H9 (cell line): ENCODE data around the gene CDH13. TPM values are rescaled to one million over a fixed set of nuclear protein-coding genes. Genes with fewer than 3 reads are reported as not detected.

Source experiments
- DNase-seq: peaks from one replicate; pipeline ENCODE4 v3.0.0-alpha.2; 2017
- H2AFZ ChIP-seq: one replicate; pipeline ENCODE4 v1.6.1; 2013; ENCODE audit warnings: mild to moderate bottlenecking, low read length, control low read depth, moderate library complexity
- H2AK5ac ChIP-seq: 2 replicates; pipeline ENCODE4 v1.6.1; 2013; ENCODE audit warnings: low read length, control low read depth, mixed read lengths; ENCODE audit not compliant: insufficient read length
- H2BK120ac ChIP-seq: one replicate; pipeline ENCODE4 v1.6.1; 2013; ENCODE audit warnings: low read depth, mild to moderate bottlenecking, low read length, control low read depth, inconsistent platforms; ENCODE audit not compliant: poor library complexity, severe bottlenecking
- H2BK12ac ChIP-seq: 2 replicates; pipeline ENCODE4 v1.6.1; 2013; ENCODE audit warnings: low read length, control low read depth, mixed read lengths, low read depth; ENCODE audit not compliant: insufficient read length
- H2BK15ac ChIP-seq: 2 replicates; pipeline ENCODE4 v1.6.1; 2013; ENCODE audit warnings: low read depth, low read length, control low read depth
- H2BK20ac ChIP-seq: one replicate; pipeline ENCODE4 v1.6.1; 2013; ENCODE audit warnings: low read depth, mild to moderate bottlenecking, low read length, control low read depth, inconsistent platforms; ENCODE audit not compliant: poor library complexity, severe bottlenecking
- H2BK5ac ChIP-seq: 2 replicates; pipeline ENCODE4 v1.6.1; 2013; ENCODE audit warnings: low read length, control low read depth, mixed read lengths; ENCODE audit not compliant: insufficient read length
- H3K14ac ChIP-seq: 2 replicates; pipeline ENCODE4 v1.6.1; 2013; ENCODE audit warnings: low read length, control low read depth; ENCODE audit not compliant: insufficient read depth
- H3K18ac ChIP-seq: 2 replicates; pipeline ENCODE4 v1.6.1; 2013; ENCODE audit warnings: low read depth, mild to moderate bottlenecking, mixed read lengths, low read length, control low read depth; ENCODE audit not compliant: insufficient read length
- H3K23ac ChIP-seq: 2 replicates; pipeline ENCODE4 v1.6.1; 2013; ENCODE audit warnings: low read length, control low read depth, mixed read lengths, low read depth; ENCODE audit not compliant: insufficient read length
- H3K23me2 ChIP-seq: 2 replicates; pipeline ENCODE4 v1.6.1; 2013; ENCODE audit warnings: low read depth, mild to moderate bottlenecking, mixed read lengths, low read length, control low read depth; ENCODE audit not compliant: insufficient read length, poor library complexity, severe bottlenecking
- H3K27ac ChIP-seq: 2 replicates; pipeline ENCODE4 v1.5.1; 2013; ENCODE audit warnings: low read length, control low read depth, mixed read lengths, low read depth; ENCODE audit not compliant: insufficient read length
- H3K27me3 ChIP-seq: 2 replicates; pipeline ENCODE4 v1.6.1; 2013; ENCODE audit warnings: low read length, control low read depth, inconsistent platforms; ENCODE audit not compliant: insufficient read depth
- H3K4ac ChIP-seq: 2 replicates; pipeline ENCODE4 v1.6.1; 2013; ENCODE audit warnings: low read depth, mild to moderate bottlenecking, control low read depth, inconsistent platforms, low read length, moderate library complexity
- H3K4me1 ChIP-seq: 2 replicates; pipeline ENCODE4 v1.6.1; 2013; ENCODE audit warnings: low read length, control low read depth, inconsistent platforms; ENCODE audit not compliant: insufficient read depth
- H3K4me2 ChIP-seq: 2 replicates; pipeline ENCODE4 v1.6.1; 2013; ENCODE audit warnings: low read length, control low read depth, mixed read lengths; ENCODE audit not compliant: insufficient read length, insufficient read depth
- H3K56ac ChIP-seq: 2 replicates; pipeline ENCODE4 v1.6.1; 2013; ENCODE audit warnings: low read depth, mild to moderate bottlenecking, mixed read lengths, low read length, control low read depth; ENCODE audit not compliant: insufficient read length
- H3K79me1 ChIP-seq: 2 replicates; pipeline ENCODE4 v1.6.1; 2013; ENCODE audit warnings: low read depth, mild to moderate bottlenecking, moderate library complexity, low read length, control low read depth, inconsistent platforms; ENCODE audit not compliant: insufficient read depth, poor library complexity, severe bottlenecking
- H3K79me2 ChIP-seq: 2 replicates; pipeline ENCODE4 v1.6.1; 2013; ENCODE audit warnings: low read length, control low read depth, inconsistent platforms; ENCODE audit not compliant: insufficient read depth
- H3K9ac ChIP-seq: 2 replicates; pipeline ENCODE4 v1.6.1; 2013; ENCODE audit warnings: low read length, control low read depth, mixed read lengths; ENCODE audit not compliant: insufficient read length; ENCODE audit errors: extremely low read depth
- H3K9me3 ChIP-seq: one replicate; pipeline ENCODE4 v1.6.1; 2013; ENCODE audit warnings: low read depth, low read length, inconsistent platforms; ENCODE audit not compliant: control insufficient read depth
- H3T11ph ChIP-seq: one replicate; pipeline ENCODE4 v1.6.1; 2013; ENCODE audit warnings: mild to moderate bottlenecking, low read length, control low read depth, inconsistent platforms
- H4K20me1 ChIP-seq: one replicate; pipeline ENCODE4 v1.6.1; 2013; ENCODE audit not compliant: control insufficient read depth, insufficient read length, insufficient read depth
- H4K5ac ChIP-seq: 2 replicates; pipeline ENCODE4 v1.6.1; 2013; ENCODE audit warnings: low read depth, mild to moderate bottlenecking, mixed read lengths, low read length, control low read depth; ENCODE audit not compliant: insufficient read length
- H4K8ac ChIP-seq: replicated peaks from 2 replicates; pipeline ENCODE4 v1.6.1; 2013; ENCODE audit warnings: low read length, control low read depth, mixed read lengths, low read depth; ENCODE audit not compliant: insufficient read length
- H4K91ac ChIP-seq: 2 replicates; pipeline ENCODE4 v1.6.1; 2013; ENCODE audit warnings: low read depth, mild to moderate bottlenecking, moderate library complexity, mixed read lengths, low read length, control low read depth; ENCODE audit not compliant: insufficient read length
- H3K27ac Mint-ChIP-seq, 3 experiments: 2 replicates in 2 of 3; 3 replicates in 1 of 3; pipeline ENCODE4 v1.8.0; 2020 to 2021; ENCODE audit warnings: mixed read lengths in 3 of 3, mild to moderate bottlenecking in 1 of 3, moderate library complexity in 1 of 3
- H3K27me3 Mint-ChIP-seq: 2 replicates; pipeline ENCODE4 v1.8.0; 2021; ENCODE audit warnings: low read depth, mild to moderate bottlenecking, moderate library complexity, mixed read lengths
- H3K36me3 Mint-ChIP-seq, 3 experiments: 2 replicates in 2 of 3; 3 replicates in 1 of 3; pipeline ENCODE4 v1.8.0; 2020 to 2021; ENCODE audit warnings: low read depth in 3 of 3, mixed read lengths in 3 of 3; ENCODE audit not compliant: insufficient read depth in 1 of 3
- H3K4me1 Mint-ChIP-seq, 2 experiments: 2 replicates each; pipeline ENCODE4 v1.8.0; 2020; ENCODE audit warnings: mixed read lengths in 2 of 2
- H3K4me3 Mint-ChIP-seq, 2 experiments: 2 replicates in 1 of 2; 3 replicates in 1 of 2; pipeline ENCODE4 v1.8.0; 2020 to 2021; ENCODE audit warnings: mild to moderate bottlenecking in 2 of 2, mixed read lengths in 2 of 2, moderate library complexity in 1 of 2
- H3K9me3 Mint-ChIP-seq, 2 experiments: 2 replicates in 1 of 2; 3 replicates in 1 of 2; pipeline ENCODE4 v1.8.0; 2020; ENCODE audit warnings: mild to moderate bottlenecking in 2 of 2, mixed read lengths in 2 of 2, moderate library complexity in 1 of 2
- WGBS: extraction: QIAGEN DNeasy Blood & Tissue Kit; methylation state at CpG from one replicate; pipeline ENCODE4 v1.1.7; 2013; ENCODE audit warnings: missing lambda C conversion rate, low lambda C conversion rate, mixed read lengths; ENCODE audit not compliant: insufficient read length; ENCODE audit errors: extremely low coverage; 5-methylcytosine and 5-hydroxymethylcytosine counted together
- total RNA-seq: library from RNA; stranded (reverse); gene quantifications from 2 replicates; pipeline ENCODE4 v1.2.1, GENCODE V29; 2021
- TF ChIP-seq, protein P1 (sequence below): fragments of 200-600 bp; sonication (generic); conservative IDR thresholded peaks from 3 replicates; pipeline ENCODE4 v1.8.0; 2021; ENCODE audit warnings: antibody characterized with exemption, mild to moderate bottlenecking

The CDH13 gene
- total RNA-seq, 1 experiment from 2014 or later = 1.5 TPM

DNA sequence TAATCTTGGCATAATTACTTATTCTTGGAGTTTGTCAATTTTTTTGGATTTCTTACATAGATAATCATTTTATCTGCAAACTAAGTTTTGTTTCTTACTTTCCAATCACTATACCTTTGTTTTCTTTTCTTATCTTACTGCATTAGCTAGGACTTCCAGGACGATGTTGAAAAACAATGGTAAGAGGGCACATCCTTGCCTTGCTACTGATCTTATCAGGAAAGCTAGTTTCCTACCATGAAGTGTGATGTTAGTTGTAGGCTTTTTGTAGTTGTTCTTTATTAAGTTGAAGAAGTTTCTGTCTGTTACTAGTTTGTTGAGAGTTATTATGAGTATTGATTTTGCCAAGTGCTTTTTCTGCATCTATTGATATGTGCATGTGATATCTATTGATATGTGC, 31.0 kb downstream of the CDH13 start:
- Mint-ChIP-seq H3K27me3 (peaks cover 2% of the 10 kb centered on the region; the same call in 1 of the 2 replicates), H3K4me1 (peaks cover 21 to 33% of the 10 kb centered on the region in 2 experiments), H3K9me3 (no peaks in the 10 kb centered on the region), H3K36me3 (no peaks in the 10 kb centered on the region), H3K27ac (no peak overlapping the region), H3K4me3 (no peak overlapping the region)
- no peak for DNase-seq
- Histone ChIP-seq H2BK120ac (no peak overlapping the region), H3K4me2 (no peak overlapping the region), H3K79me1 (no peaks in the 10 kb centered on the region), H3K79me2 (no peaks in the 10 kb centered on the region), H2AFZ (no peak overlapping the region), H3K9me3 (no peaks in the 10 kb centered on the region), H4K91ac (no peak overlapping the region), H4K8ac (no peak overlapping the region), H2BK20ac (no peak overlapping the region), H3T11ph (no peak overlapping the region), H3K4ac (no peak overlapping the region), H3K14ac (no peak overlapping the region), H2BK5ac (no peak overlapping the region), H3K9ac (no peak overlapping the region), H4K5ac (no peak overlapping the region), H2BK12ac (no peak overlapping the region), H4K20me1 (no peaks in the 10 kb centered on the region), H3K23ac (no peak overlapping the region), H3K56ac (no peak overlapping the region), H3K27ac (no peak overlapping the region), H2AK5ac (no peak overlapping the region), H3K4me1 (no peaks in the 10 kb centered on the region), H3K18ac (no peak overlapping the region), H3K23me2 (no peaks in the 10 kb centered on the region), H3K27me3 (no peaks in the 10 kb centered on the region), H2BK15ac (no peak overlapping the region)
- WGBS = no CpG with 5 or more reads among the region's 1 CpG
- TF ChIP-seq, protein P1, sequence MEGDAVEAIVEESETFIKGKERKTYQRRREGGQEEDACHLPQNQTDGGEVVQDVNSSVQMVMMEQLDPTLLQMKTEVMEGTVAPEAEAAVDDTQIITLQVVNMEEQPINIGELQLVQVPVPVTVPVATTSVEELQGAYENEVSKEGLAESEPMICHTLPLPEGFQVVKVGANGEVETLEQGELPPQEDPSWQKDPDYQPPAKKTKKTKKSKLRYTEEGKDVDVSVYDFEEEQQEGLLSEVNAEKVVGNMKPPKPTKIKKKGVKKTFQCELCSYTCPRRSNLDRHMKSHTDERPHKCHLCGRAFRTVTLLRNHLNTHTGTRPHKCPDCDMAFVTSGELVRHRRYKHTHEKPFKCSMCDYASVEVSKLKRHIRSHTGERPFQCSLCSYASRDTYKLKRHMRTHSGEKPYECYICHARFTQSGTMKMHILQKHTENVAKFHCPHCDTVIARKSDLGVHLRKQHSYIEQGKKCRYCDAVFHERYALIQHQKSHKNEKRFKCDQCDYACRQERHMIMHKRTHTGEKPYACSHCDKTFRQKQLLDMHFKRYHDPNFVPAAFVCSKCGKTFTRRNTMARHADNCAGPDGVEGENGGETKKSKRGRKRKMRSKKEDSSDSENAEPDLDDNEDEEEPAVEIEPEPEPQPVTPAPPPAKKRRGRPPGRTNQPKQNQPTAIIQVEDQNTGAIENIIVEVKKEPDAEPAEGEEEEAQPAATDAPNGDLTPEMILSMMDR = no peak
